GM23338 (cell line): ENCODE data around the gene KCNMB4. TPM values are rescaled to one million over a fixed set of nuclear protein-coding genes. Genes with fewer than 3 reads are reported as not detected.

ENCODE experiments used
- ATAC-seq: fragments of 200-7000 bp; cut with Tn5 transposase; 3 replicates; pipeline ENCODE4 v1.9.1; 2020
- DNase-seq: peaks from one replicate; pipeline ENCODE4 v3.0.0-alpha.2; 2015; ENCODE audit warnings: low spot score
- H2AFZ ChIP-seq: fragments of 200-600 bp; sonication (generic); 2 replicates; pipeline ENCODE4 v1.8.0; 2016; ENCODE audit warnings: antibody characterized with exemption, mild to moderate bottlenecking, moderate library complexity
- H3F3A ChIP-seq: fragments of 200-600 bp; sonication (generic); replicated peaks from 2 replicates; pipeline ENCODE4 v1.8.0; 2017; ENCODE audit warnings: antibody characterized with exemption, mixed run types, low read depth
- H3K27ac ChIP-seq: fragments of 200-600 bp; sonication (generic); 2 replicates; pipeline ENCODE4 v1.6.1; 2016; ENCODE audit warnings: low read depth
- H3K27me3 ChIP-seq: fragments of 200-600 bp; sonication (generic); 2 replicates; pipeline ENCODE4 v1.8.0; 2016; ENCODE audit warnings: mild to moderate bottlenecking, mixed run types, moderate library complexity; ENCODE audit not compliant: insufficient read depth
- H3K36me3 ChIP-seq: fragments of 200-600 bp; sonication (generic); 2 replicates; pipeline ENCODE4 v1.8.0; 2016; ENCODE audit warnings: mild to moderate bottlenecking; ENCODE audit not compliant: insufficient read depth
- H3K4me1 ChIP-seq: fragments of 200-600 bp; sonication (generic); 2 replicates; pipeline ENCODE4 v1.8.0; 2016; ENCODE audit warnings: mild to moderate bottlenecking, moderate library complexity; ENCODE audit not compliant: insufficient read depth
- H3K4me2 ChIP-seq: fragments of 200-600 bp; sonication (generic); 2 replicates; pipeline ENCODE4 v1.7.1; 2017; ENCODE audit warnings: mixed run types
- H3K4me3 ChIP-seq: fragments of 200-600 bp; sonication (generic); 2 replicates; pipeline ENCODE4 v1.6.1; 2016; ENCODE audit warnings: mixed run types
- H3K79me2 ChIP-seq: fragments of 200-600 bp; sonication (generic); replicated peaks from 2 replicates; pipeline ENCODE4 v1.8.0; 2017; ENCODE audit warnings: mild to moderate bottlenecking; ENCODE audit not compliant: insufficient read depth
- H3K9me2 ChIP-seq: fragments of 200-600 bp; sonication (generic); 2 replicates; pipeline ENCODE4 v1.8.0; 2017; ENCODE audit not compliant: insufficient read depth
- H4K20me1 ChIP-seq: fragments of 200-600 bp; sonication (generic); replicated peaks from 2 replicates; pipeline ENCODE4 v1.8.0; 2017; ENCODE audit warnings: mild to moderate bottlenecking; ENCODE audit not compliant: insufficient read depth
- H3K27ac Mint-ChIP-seq: 2 replicates; pipeline ENCODE4 v1.8.0; 2020; ENCODE audit warnings: inconsistent platforms, mild to moderate bottlenecking, moderate library complexity, mixed read lengths
- H3K27me3 Mint-ChIP-seq: 3 replicates; pipeline ENCODE4 v1.8.0; 2022; ENCODE audit warnings: low read depth, mild to moderate bottlenecking, moderate library complexity, mixed read lengths, inconsistent platforms; ENCODE audit not compliant: insufficient read depth, poor library complexity
- H3K36me3 Mint-ChIP-seq: 3 replicates; pipeline ENCODE4 v1.8.0; 2021; ENCODE audit warnings: low read depth, mild to moderate bottlenecking, inconsistent platforms, moderate library complexity, mixed read lengths
- H3K4me1 Mint-ChIP-seq: 3 replicates; pipeline ENCODE4 v1.8.0; 2020; ENCODE audit warnings: mild to moderate bottlenecking, inconsistent platforms, mixed read lengths
- H3K4me3 Mint-ChIP-seq: 3 replicates; pipeline ENCODE4 v1.8.0; 2021; ENCODE audit warnings: moderate library complexity, mild to moderate bottlenecking, inconsistent platforms, mixed read lengths
- H3K9me3 Mint-ChIP-seq: 3 replicates; pipeline ENCODE4 v1.8.0; 2020; ENCODE audit warnings: moderate library complexity, mild to moderate bottlenecking, inconsistent platforms, mixed read lengths
- CREB1 ChIP-seq: fragments of 250-450 bp; sonication (Bioruptor Pico); IDR thresholded peaks from 2 replicates; pipeline ENCODE4 v1.5.0; 2020; ENCODE audit warnings: low read depth, mild to moderate bottlenecking, moderate library complexity
- EZH2 ChIP-seq: fragments of 200-600 bp; sonication (generic); IDR thresholded peaks from one replicate; pipeline ENCODE4 v1.8.0; 2017; ENCODE audit warnings: antibody characterized with exemption, mild to moderate bottlenecking, low read depth; ENCODE audit not compliant: unreplicated experiment
- EZH2phosphoT487 ChIP-seq: fragments of 200-600 bp; sonication (generic); IDR thresholded peaks from one replicate; pipeline ENCODE4 v1.8.1; 2018; ENCODE audit warnings: antibody characterized with exemption; ENCODE audit not compliant: unreplicated experiment
- POLR2AphosphoS5 ChIP-seq: IDR thresholded peaks from 2 replicates; pipeline ENCODE4 v1.6.1; 2016; ENCODE audit warnings: antibody characterized with exemption, low read depth
- STAT1 ChIP-seq: IDR thresholded peaks from one replicate; pipeline ENCODE4 v1.6.1; 2016; ENCODE audit warnings: antibody characterized with exemption; ENCODE audit not compliant: unreplicated experiment
- long read RNA-seq: library from polyadenylated mRNA; unstranded; transcript quantifications from one replicate; pipeline ENCODE4 v2.0.0, GENCODE V29; 2020; ENCODE audit not compliant: unreplicated experiment
- polyA plus RNA-seq: library from polyadenylated mRNA; unstranded; fragments of >200 nt; fragmentation: Nextera tagmentation; extraction: Ambion mirVana; gene quantifications from 2 replicates; pipeline ENCODE4 v1.2.1, GENCODE V29; 2016
- total RNA-seq: library from RNA; depleted of rRNA; stranded (reverse); fragments of >200 nt; shearing (Covaris generic); gene quantifications from 2 replicates; pipeline ENCODE4 v1.2.3, GENCODE V29; 2014; rRNA removed
- TF ChIP-seq, protein P1 (sequence below): fragments of 250-450 bp; sonication (Bioruptor Pico); IDR thresholded peaks from 2 replicates; pipeline ENCODE4 v1.5.0; 2020; ENCODE audit warnings: mild to moderate bottlenecking, moderate library complexity

KCNMB4 gene
- 14.7 and 18.0 TPM in 2 replicates for total RNA-seq
- 9.4 and 11.3 TPM in 2 replicates for polyA plus RNA-seq
- long read RNA-seq, full-length matches to known transcripts, result 2 of 6 reads
- long read RNA-seq, partial matches to known transcripts, result 0 of 6 reads
- long read RNA-seq, other reads (novel, unspliced or antisense), result 4 of 6 reads

GRCh38 chr12:70365648-70366518, at the start of gene KCNMB4:
KCNMB4 (plus strand) TSS chr12:70366290; CDS start chr12:70366735, 445 bp downstream.
- H3K79me2 ChIP-seq, result peaks cover 37% of the 10 kb centered on the region
- peak within 1 kb of the TSS; percentile 89 for H3K4me3 ChIP-seq
- H2AFZ ChIP-seq, result peak within 1 kb of the TSS; percentile 92
- Mint-ChIP-seq H3K4me1 (peaks cover 11% of the 10 kb centered on the region), H3K4me3 (peak within 1 kb of the TSS; percentile 94), H3K9me3 (peaks cover 3% of the 10 kb centered on the region; the same call in 1 of the 3 replicates), H3K27ac (peak within 1 kb of the TSS; percentile 44; the same call in 1 of the 2 replicates), H3K36me3 (peaks cover 5% of the 10 kb centered on the region; the same call in 2 of the 3 replicates), H3K27me3 (peaks cover 17% of the 10 kb centered on the region)
- TF ChIP-seq EZH2, result no peak
- no peak for TF ChIP-seq STAT1
- peak; percentile 72 for TF ChIP-seq POLR2AphosphoS5
- TF ChIP-seq CREB1, result no peak
- TF ChIP-seq EZH2phosphoT487, result no peak
- TF ChIP-seq, protein P1, sequence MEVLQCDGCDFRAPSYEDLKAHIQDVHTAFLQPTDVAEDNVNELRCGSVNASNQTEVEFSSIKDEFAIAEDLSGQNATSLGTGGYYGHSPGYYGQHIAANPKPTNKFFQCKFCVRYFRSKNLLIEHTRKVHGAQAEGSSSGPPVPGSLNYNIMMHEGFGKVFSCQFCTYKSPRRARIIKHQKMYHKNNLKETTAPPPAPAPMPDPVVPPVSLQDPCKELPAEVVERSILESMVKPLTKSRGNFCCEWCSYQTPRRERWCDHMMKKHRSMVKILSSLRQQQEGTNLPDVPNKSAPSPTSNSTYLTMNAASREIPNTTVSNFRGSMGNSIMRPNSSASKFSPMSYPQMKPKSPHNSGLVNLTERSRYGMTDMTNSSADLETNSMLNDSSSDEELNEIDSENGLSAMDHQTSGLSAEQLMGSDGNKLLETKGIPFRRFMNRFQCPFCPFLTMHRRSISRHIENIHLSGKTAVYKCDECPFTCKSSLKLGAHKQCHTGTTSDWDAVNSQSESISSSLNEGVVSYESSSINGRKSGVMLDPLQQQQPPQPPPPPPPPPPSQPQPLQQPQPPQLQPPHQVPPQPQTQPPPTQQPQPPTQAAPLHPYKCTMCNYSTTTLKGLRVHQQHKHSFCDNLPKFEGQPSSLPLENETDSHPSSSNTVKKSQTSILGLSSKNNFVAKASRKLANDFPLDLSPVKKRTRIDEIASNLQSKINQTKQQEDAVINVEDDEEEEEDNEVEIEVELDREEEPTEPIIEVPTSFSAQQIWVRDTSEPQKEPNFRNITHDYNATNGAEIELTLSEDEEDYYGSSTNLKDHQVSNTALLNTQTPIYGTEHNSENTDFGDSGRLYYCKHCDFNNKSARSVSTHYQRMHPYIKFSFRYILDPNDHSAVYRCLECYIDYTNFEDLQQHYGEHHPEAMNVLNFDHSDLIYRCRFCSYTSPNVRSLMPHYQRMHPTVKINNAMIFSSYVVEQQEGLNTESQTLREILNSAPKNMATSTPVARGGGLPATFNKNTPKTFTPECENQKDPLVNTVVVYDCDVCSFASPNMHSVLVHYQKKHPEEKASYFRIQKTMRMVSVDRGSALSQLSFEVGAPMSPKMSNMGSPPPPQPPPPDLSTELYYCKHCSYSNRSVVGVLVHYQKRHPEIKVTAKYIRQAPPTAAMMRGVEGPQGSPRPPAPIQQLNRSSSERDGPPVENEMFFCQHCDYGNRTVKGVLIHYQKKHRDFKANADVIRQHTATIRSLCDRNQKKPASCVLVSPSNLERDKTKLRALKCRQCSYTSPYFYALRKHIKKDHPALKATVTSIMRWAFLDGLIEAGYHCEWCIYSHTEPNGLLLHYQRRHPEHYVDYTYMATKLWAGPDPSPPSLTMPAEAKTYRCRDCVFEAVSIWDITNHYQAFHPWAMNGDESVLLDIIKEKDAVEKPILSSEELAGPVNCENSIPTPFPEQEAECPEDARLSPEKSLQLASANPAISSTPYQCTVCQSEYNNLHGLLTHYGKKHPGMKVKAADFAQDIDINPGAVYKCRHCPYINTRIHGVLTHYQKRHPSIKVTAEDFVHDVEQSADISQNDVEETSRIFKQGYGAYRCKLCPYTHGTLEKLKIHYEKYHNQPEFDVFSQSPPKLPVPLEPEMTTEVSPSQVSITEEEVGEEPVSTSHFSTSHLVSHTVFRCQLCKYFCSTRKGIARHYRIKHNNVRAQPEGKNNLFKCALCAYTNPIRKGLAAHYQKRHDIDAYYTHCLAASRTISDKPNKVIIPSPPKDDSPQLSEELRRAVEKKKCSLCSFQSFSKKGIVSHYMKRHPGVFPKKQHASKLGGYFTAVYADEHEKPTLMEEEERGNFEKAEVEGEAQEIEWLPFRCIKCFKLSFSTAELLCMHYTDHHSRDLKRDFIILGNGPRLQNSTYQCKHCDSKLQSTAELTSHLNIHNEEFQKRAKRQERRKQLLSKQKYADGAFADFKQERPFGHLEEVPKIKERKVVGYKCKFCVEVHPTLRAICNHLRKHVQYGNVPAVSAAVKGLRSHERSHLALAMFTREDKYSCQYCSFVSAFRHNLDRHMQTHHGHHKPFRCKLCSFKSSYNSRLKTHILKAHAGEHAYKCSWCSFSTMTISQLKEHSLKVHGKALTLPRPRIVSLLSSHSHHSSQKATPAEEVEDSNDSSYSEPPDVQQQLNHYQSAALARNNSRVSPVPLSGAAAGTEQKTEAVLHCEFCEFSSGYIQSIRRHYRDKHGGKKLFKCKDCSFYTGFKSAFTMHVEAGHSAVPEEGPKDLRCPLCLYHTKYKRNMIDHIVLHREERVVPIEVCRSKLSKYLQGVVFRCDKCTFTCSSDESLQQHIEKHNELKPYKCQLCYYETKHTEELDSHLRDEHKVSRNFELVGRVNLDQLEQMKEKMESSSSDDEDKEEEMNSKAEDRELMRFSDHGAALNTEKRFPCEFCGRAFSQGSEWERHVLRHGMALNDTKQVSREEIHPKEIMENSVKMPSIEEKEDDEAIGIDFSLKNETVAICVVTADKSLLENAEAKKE (CRISPR knock-in tag), result no peak
- H3K36me3 ChIP-seq, result no peaks in the 10 kb centered on the region
- peaks cover 26% of the 10 kb centered on the region for H3K4me1 ChIP-seq
- DNase-seq, result peak; percentile 93
- H3K4me2 ChIP-seq, result peak within 1 kb of the TSS; percentile 97
- ATAC-seq, result peak; percentile 88
- H3F3A ChIP-seq, result no peaks in the 10 kb centered on the region; the same call in 1 of the 2 replicates
- H4K20me1 ChIP-seq, result 0 out of 2 replicates have a peak, but pooled peaks cover 3% of the 10 kb centered on the region
- no peak within 1 kb of the TSS for H3K27ac ChIP-seq
- no peaks in the 10 kb centered on the region for H3K9me2 ChIP-seq
- peaks cover 29% of the 10 kb centered on the region for H3K27me3 ChIP-seq
